Osteoblast (primary cell): ENCODE results near the gene TMEM185B. TPM values are rescaled to one million over a fixed set of nuclear protein-coding genes. Genes with fewer than 3 reads are reported as not detected.

ENCODE experiments used
- DNase-seq: peaks from one replicate; pipeline ENCODE4 v3.0.0; 2011; ENCODE audit warnings: low spot score, mixed read lengths; ENCODE audit not compliant: insufficient read length; ENCODE audit errors: missing footprints
- H2AFZ ChIP-seq: 2 replicates; pipeline ENCODE4 v1.6.0; 2011; ENCODE audit warnings: mild to moderate bottlenecking, low read length
- H3K27ac ChIP-seq: 2 replicates; pipeline ENCODE4 v1.5.1; 2011; ENCODE audit warnings: mild to moderate bottlenecking, low read depth, low read length, moderate library complexity
- H3K27me3 ChIP-seq: 2 replicates; pipeline ENCODE4 v1.6.0; 2012; ENCODE audit warnings: mild to moderate bottlenecking, control low read depth, inconsistent platforms, low read length, moderate library complexity; ENCODE audit not compliant: insufficient read depth
- H3K36me3 ChIP-seq: 2 replicates; pipeline ENCODE4 v1.5.1; 2011; ENCODE audit warnings: mild to moderate bottlenecking, low read length, control low read depth, moderate library complexity; ENCODE audit not compliant: insufficient read depth
- H3K4me1 ChIP-seq: 2 replicates; pipeline ENCODE4 v1.5.1; 2011; ENCODE audit warnings: mild to moderate bottlenecking, low read length, control low read depth, moderate library complexity; ENCODE audit not compliant: insufficient read depth
- H3K4me2 ChIP-seq: 2 replicates; pipeline ENCODE4 v1.6.0; 2011; ENCODE audit warnings: mild to moderate bottlenecking, low read length; ENCODE audit not compliant: insufficient read depth
- H3K4me3 ChIP-seq: fragments of 200-600 bp; sonication (generic); 3 replicates; pipeline ENCODE4 v1.5.1; 2012; ENCODE audit warnings: mild to moderate bottlenecking, low read length, inconsistent platforms; ENCODE audit not compliant: insufficient read depth
- H3K79me2 ChIP-seq: 2 replicates; pipeline ENCODE4 v1.6.0; 2012; ENCODE audit warnings: mild to moderate bottlenecking, low read length, control low read depth, inconsistent platforms; ENCODE audit not compliant: insufficient read depth
- H3K9me3 ChIP-seq: 2 replicates; pipeline ENCODE4 v1.5.1; 2011; ENCODE audit warnings: low read depth, low read length, control low read depth
- H4K20me1 ChIP-seq: 2 replicates; pipeline ENCODE4 v1.6.0; 2012; ENCODE audit warnings: mild to moderate bottlenecking, low read length, control low read depth; ENCODE audit not compliant: insufficient read depth
- CTCF ChIP-seq: IDR thresholded peaks from 2 replicates; pipeline ENCODE4 v1.5.1; 2011; ENCODE audit warnings: mild to moderate bottlenecking, low read depth, low read length, moderate library complexity; ENCODE audit errors: extremely low read depth
- total RNA-seq: library from RNA; depleted of rRNA; stranded (reverse); fragments of >200 nt; gene quantifications from 2 replicates; pipeline ENCODE4 v1.2.3, GENCODE V29; 2012

The TMEM185B gene
- total RNA-seq, 1 donor, result 46.7 TPM

GRCh38 chr2:120231974-120232635 lies 8.9 kb upstream of the TMEM185B start:
- TF ChIP-seq CTCF, result no peak
- DNase-seq, result peak; percentile 84
- Histone ChIP-seq H3K27me3 (no peaks in the 10 kb centered on the region), H4K20me1 (no peaks in the 10 kb centered on the region), H2AFZ (peak overlapping the region; percentile 92), H3K4me2 (peak overlapping the region; percentile 85), H3K4me3 (peak overlapping the region; percentile 68), H3K4me1 (peaks cover 7% of the 10 kb centered on the region), H3K27ac (peak overlapping the region; percentile 12), H3K9me3 (no peaks in the 10 kb centered on the region), H3K36me3 (no peaks in the 10 kb centered on the region), H3K79me2 (no peaks in the 10 kb centered on the region)

GRCh38 chr2:120231564-120231973 lies 8.4 kb upstream of the TMEM185B start:
- peak overlapping the region; percentile 85 for H3K4me2 ChIP-seq
- no peaks in the 10 kb centered on the region for H3K27me3 ChIP-seq
- TF ChIP-seq CTCF, result no peak
- no peaks in the 10 kb centered on the region for H3K36me3 ChIP-seq
- H3K4me1 ChIP-seq, result peaks cover 6% of the 10 kb centered on the region
- no peaks in the 10 kb centered on the region for H3K9me3 ChIP-seq
- no peaks in the 10 kb centered on the region for H4K20me1 ChIP-seq
- no peak overlapping the region for H3K27ac ChIP-seq
- DNase-seq, result no peak
- H3K79me2 ChIP-seq, result no peaks in the 10 kb centered on the region
- H2AFZ ChIP-seq, result peak overlapping the region; percentile 92
- no peak overlapping the region for H3K4me3 ChIP-seq

- TF ChIP-seq CTCF, result no peak
- Histone ChIP-seq H3K36me3 (no peaks in the 10 kb centered on the region), H4K20me1 (no peaks in the 10 kb centered on the region), H3K4me2 (no peak overlapping the region), H3K4me3 (no peak overlapping the region), H3K79me2 (no peaks in the 10 kb centered on the region), H3K27me3 (no peaks in the 10 kb centered on the region), H3K9me3 (no peaks in the 10 kb centered on the region), H2AFZ (no peak overlapping the region), H3K4me1 (peaks cover 6% of the 10 kb centered on the region), H3K27ac (no peak overlapping the region)
- DNase-seq, result no peak
Observed at GRCh38 chr2:120230515-120231471, 7.6 kb upstream of the TMEM185B start.

- Histone ChIP-seq H3K27me3 (no peaks in the 10 kb centered on the region), H3K27ac (no peak overlapping the region), H3K4me1 (peaks cover 6% of the 10 kb centered on the region), H3K9me3 (no peaks in the 10 kb centered on the region), H4K20me1 (no peaks in the 10 kb centered on the region), H3K79me2 (no peaks in the 10 kb centered on the region), H3K36me3 (no peaks in the 10 kb centered on the region), H3K4me3 (no peak overlapping the region), H3K4me2 (no peak overlapping the region), H2AFZ (no peak overlapping the region)
- DNase-seq, result no peak
- no peak for TF ChIP-seq CTCF
Observed at GRCh38 chr2:120229341-120229740, 6.1 kb upstream of the TMEM185B start.
